PC-3 (cell line): Measurements from ENCODE around the gene NUDT5. TPM values are rescaled to one million over a fixed set of nuclear protein-coding genes. Genes with fewer than 3 reads are reported as not detected.

ENCODE experiments used
- ATAC-seq: fragments of 200-7000 bp; cut with Tn5 transposase; 2 replicates; pipeline ENCODE4 v1.9.1; 2020; ENCODE audit warnings: mild to moderate bottlenecking, moderate library complexity
- BruUV-seq: library from RNA; stranded (reverse); fragments of 400-500 nt; replicated peaks from 2 replicates; lab custom pipeline; 2021; lab: Mats Ljungman, UMichigan
- CTCF ChIA-PET: fragments of 300-600 bp; sonication (Branson Sonifier 250); formaldehyde crosslinking; loops from one replicate; lab custom pipeline; 2022; ENCODE audit warnings: antibody characterized with exemption; lab: Charles Lee
- POLR2A ChIA-PET: fragments of 300-600 bp; sonication (Branson Sonifier 250); formaldehyde crosslinking; loops from one replicate; lab custom pipeline; 2022; ENCODE audit warnings: antibody characterized with exemption; ENCODE audit not compliant: unreplicated experiment; lab: Charles Lee
- DNase-seq: peaks from one replicate; pipeline ENCODE4 v3.0.0-alpha.2; 2015
- H2AFZ ChIP-seq: fragments of 300-600 bp; sonication (generic); 2 replicates; pipeline ENCODE4 v1.6.0; 2016; ENCODE audit warnings: antibody characterized with exemption, low read length
- H3F3A ChIP-seq: fragments of 300-600 bp; sonication (generic); one replicate; pipeline ENCODE4 v1.6.0; 2017; ENCODE audit warnings: antibody characterized with exemption, low read length, control low read depth, mild to moderate bottlenecking; ENCODE audit not compliant: unreplicated experiment
- H3K27ac ChIP-seq: fragments of 300-600 bp; sonication (generic); 2 replicates; pipeline ENCODE4 v1.5.1; 2016; ENCODE audit warnings: mild to moderate bottlenecking, low read length
- H3K27me3 ChIP-seq: fragments of 300-600 bp; sonication (generic); 2 replicates; pipeline ENCODE4 v1.6.1; 2016; ENCODE audit warnings: low read length, mixed read lengths
- H3K36me3 ChIP-seq: fragments of 300-600 bp; sonication (generic); 2 replicates; pipeline ENCODE4 v1.6.1; 2016; ENCODE audit warnings: low read depth, mixed run types, low read length, mixed read lengths
- H3K4me1 ChIP-seq: fragments of 300-600 bp; sonication (generic); 2 replicates; pipeline ENCODE4 v1.5.1; 2016; ENCODE audit warnings: low read length; ENCODE audit not compliant: insufficient read depth
- H3K4me2 ChIP-seq: fragments of 300-600 bp; sonication (generic); 2 replicates; pipeline ENCODE4 v1.6.0; 2016; ENCODE audit warnings: low read length
- H3K4me3 ChIP-seq: fragments of 300-600 bp; sonication (generic); 2 replicates; pipeline ENCODE4 v1.5.1; 2016; ENCODE audit warnings: mild to moderate bottlenecking, low read length, mixed read lengths
- H3K79me2 ChIP-seq: fragments of 300-600 bp; sonication (generic); 2 replicates; pipeline ENCODE4 v1.6.1; 2017; ENCODE audit warnings: low read length, mixed read lengths
- H3K9ac ChIP-seq: fragments of 300-600 bp; sonication (generic); 2 replicates; pipeline ENCODE4 v1.6.0; 2016; ENCODE audit warnings: mild to moderate bottlenecking, low read length
- H3K9me2 ChIP-seq: fragments of 300-600 bp; sonication (generic); replicated peaks from 2 replicates; pipeline ENCODE4 v1.6.1; 2016; ENCODE audit warnings: mixed run types, low read length, mixed read lengths
- H3K9me3 ChIP-seq: fragments of 300-600 bp; sonication (generic); 2 replicates; pipeline ENCODE4 v1.6.1; 2016; ENCODE audit warnings: low read length, mixed read lengths
- H4K20me1 ChIP-seq: fragments of 300-600 bp; sonication (generic); 2 replicates; pipeline ENCODE4 v1.6.1; 2016; ENCODE audit warnings: low read length, mixed read lengths
- EZH2 ChIP-seq: fragments of 300-600 bp; sonication (generic); IDR thresholded peaks from one replicate; pipeline ENCODE4 v1.6.1; 2017; ENCODE audit warnings: antibody characterized with exemption, mild to moderate bottlenecking, low read length; ENCODE audit not compliant: unreplicated experiment
- EZH2phosphoT487 ChIP-seq: fragments of 300-600 bp; sonication (generic); IDR thresholded peaks from 2 replicates; pipeline ENCODE4 v1.6.1; 2018; ENCODE audit warnings: mild to moderate bottlenecking, antibody characterized with exemption, low read length, borderline replicate concordance
- intact Hi-C: fragments of 100-400 bp; cut with micrococcal nuclease; formaldehyde crosslinking; loops from 2 replicates; pipeline ENCODE4 v1.9.0; 2023
- total RNA-seq: library from RNA; depleted of rRNA; stranded (reverse); fragments of >200 nt; gene quantifications from 2 replicates; pipeline ENCODE4 v1.2.3, GENCODE V29; 2014
- TF ChIP-seq, protein P1 (sequence below): fragments of 300-600 bp; sonication (generic); conservative IDR thresholded peaks from 2 replicates; pipeline ENCODE4 v1.5.1; 2017; ENCODE audit warnings: antibody characterized with exemption, low read depth, mild to moderate bottlenecking, low read length

NUDT5 gene
- total RNA-seq, 1 experiment from 2014 or later = 39.3 TPM

DNA sequence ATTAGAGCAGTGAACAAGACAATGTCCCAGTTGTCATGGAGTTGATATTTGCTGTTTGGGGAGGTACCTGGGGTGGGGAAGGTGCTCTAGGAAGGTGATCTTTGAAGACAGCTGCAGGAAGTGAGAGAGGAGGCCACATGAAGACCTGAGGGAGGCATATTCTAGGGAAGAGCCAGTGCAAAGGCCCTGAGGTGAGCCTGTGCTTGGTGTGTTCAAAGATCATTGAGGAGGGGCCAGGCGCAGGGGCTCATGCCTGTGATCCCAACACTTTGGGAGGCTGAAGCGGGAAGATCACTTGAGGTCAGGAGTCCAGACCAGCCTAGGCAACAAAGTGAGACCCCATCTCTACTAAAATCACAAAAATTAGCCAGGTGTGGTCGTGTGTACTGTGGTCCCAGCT is 51.2 kb downstream of the NUDT5 start:
- ChIA-PET POLR2A (no interaction called here), CTCF (no interaction called here)
- Histone ChIP-seq H3K4me2 (no peak overlapping the region), H3K79me2 (no peaks in the 10 kb centered on the region), H3K36me3 (no peaks in the 10 kb centered on the region), H3F3A (no peaks in the 10 kb centered on the region), H3K27ac (no peak overlapping the region), H4K20me1 (no peaks in the 10 kb centered on the region), H2AFZ (no peak overlapping the region), H3K4me3 (no peak overlapping the region), H3K27me3 (no peaks in the 10 kb centered on the region), H3K4me1 (no peaks in the 10 kb centered on the region), H3K9ac (no peak overlapping the region), H3K9me2 (no peaks in the 10 kb centered on the region), H3K9me3 (no peaks in the 10 kb centered on the region)
- no peak for DNase-seq
- no TSS peak for BruUV-seq
- ATAC-seq = no peak
- intact Hi-C loops = no loop called here
- TF ChIP-seq EZH2 = no peak
- TF ChIP-seq, protein P1, sequence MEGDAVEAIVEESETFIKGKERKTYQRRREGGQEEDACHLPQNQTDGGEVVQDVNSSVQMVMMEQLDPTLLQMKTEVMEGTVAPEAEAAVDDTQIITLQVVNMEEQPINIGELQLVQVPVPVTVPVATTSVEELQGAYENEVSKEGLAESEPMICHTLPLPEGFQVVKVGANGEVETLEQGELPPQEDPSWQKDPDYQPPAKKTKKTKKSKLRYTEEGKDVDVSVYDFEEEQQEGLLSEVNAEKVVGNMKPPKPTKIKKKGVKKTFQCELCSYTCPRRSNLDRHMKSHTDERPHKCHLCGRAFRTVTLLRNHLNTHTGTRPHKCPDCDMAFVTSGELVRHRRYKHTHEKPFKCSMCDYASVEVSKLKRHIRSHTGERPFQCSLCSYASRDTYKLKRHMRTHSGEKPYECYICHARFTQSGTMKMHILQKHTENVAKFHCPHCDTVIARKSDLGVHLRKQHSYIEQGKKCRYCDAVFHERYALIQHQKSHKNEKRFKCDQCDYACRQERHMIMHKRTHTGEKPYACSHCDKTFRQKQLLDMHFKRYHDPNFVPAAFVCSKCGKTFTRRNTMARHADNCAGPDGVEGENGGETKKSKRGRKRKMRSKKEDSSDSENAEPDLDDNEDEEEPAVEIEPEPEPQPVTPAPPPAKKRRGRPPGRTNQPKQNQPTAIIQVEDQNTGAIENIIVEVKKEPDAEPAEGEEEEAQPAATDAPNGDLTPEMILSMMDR = no peak
- no peak for TF ChIP-seq EZH2phosphoT487

DNA sequence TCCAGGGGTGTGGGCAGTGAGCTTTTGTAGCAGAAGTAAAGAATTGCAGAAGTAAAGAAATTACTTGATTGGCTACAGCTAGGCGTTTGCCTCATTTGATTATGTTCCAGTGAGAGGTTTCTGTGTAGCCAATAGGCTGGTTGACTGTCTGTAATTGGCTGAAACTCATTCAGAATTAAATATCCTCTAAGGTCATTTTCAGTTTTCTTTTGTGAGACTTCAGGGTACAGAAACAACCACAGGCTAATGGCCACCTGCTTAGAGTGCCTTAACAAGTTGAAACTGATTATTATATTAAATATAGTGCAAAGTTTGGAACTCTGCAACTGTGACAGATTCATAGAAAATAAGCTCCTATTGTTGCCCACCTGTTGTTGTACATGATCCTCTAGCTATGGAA is 55.7 kb downstream of the NUDT5 start:
- no peaks in the 10 kb centered on the region for H3K4me1 ChIP-seq
- BruUV-seq = no TSS peak
- H4K20me1 ChIP-seq = no peaks in the 10 kb centered on the region
- no peaks in the 10 kb centered on the region for H3K9me3 ChIP-seq
- TF ChIP-seq EZH2phosphoT487 (no peak), EZH2 (no peak)
- TF ChIP-seq, protein P1 = no peak
- H3F3A ChIP-seq = no peaks in the 10 kb centered on the region
- POLR2A ChIA-PET = no interaction called here
- no peaks in the 10 kb centered on the region for H3K79me2 ChIP-seq
- intact Hi-C loops = no loop called here
- no peaks in the 10 kb centered on the region for H3K27me3 ChIP-seq
- no peak for DNase-seq
- no peak overlapping the region for H3K27ac ChIP-seq
- H3K9me2 ChIP-seq = no peaks in the 10 kb centered on the region
- CTCF ChIA-PET = interaction anchor here (0.6 kb wide), 1 partner anchor 70 kb away, joined by 3 read pairs; no protein-coding TSS in a partner anchor
- H3K36me3 ChIP-seq = no peaks in the 10 kb centered on the region
- H3K4me3 ChIP-seq = no peak overlapping the region
- no peak overlapping the region for H3K4me2 ChIP-seq
- no peak for ATAC-seq
- H3K9ac ChIP-seq = no peak overlapping the region
- H2AFZ ChIP-seq = no peak overlapping the region

DNA sequence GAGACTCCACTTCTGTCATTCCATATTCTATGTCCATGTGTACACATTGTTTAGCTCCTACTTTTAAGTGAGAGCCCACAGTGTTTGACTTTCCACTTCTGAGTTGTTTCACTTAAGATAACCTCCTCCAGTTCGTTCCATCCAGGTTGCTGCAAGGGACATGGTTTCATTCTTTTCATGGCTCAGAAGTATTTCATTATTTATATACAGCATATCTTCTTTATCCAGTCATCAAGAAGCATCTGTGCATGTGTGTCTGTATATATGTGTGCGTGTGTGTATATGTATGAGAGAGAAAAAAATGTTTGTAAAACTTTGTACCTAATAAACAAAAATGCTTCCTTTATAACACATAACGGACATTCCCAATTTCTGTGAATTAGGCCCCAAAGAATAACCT is 60.1 kb downstream of the NUDT5 start:
- no peak for DNase-seq
- Histone ChIP-seq H3K36me3 (no peaks in the 10 kb centered on the region), H3K4me1 (no peaks in the 10 kb centered on the region), H3K79me2 (peaks cover 7% of the 10 kb centered on the region; the same call in 1 of the 2 replicates), H3K4me2 (no peak overlapping the region), H2AFZ (no peak overlapping the region), H3K9me2 (no peaks in the 10 kb centered on the region), H3K27ac (no peak overlapping the region), H4K20me1 (no peaks in the 10 kb centered on the region), H3K9ac (no peak overlapping the region), H3F3A (no peaks in the 10 kb centered on the region), H3K9me3 (no peaks in the 10 kb centered on the region), H3K4me3 (no peak overlapping the region), H3K27me3 (no peaks in the 10 kb centered on the region)
- ATAC-seq = no peak
- BruUV-seq = no TSS peak
- ChIA-PET CTCF (no interaction called here), POLR2A (no interaction called here)
- TF ChIP-seq EZH2 = no peak
- TF ChIP-seq EZH2phosphoT487 = no peak
- TF ChIP-seq, protein P1 = no peak
- intact Hi-C loops = no loop called here
